Colonic mucosa (tissue), 4 donors: ENCODE data around the gene FAM13A. TPM values are rescaled to one million over a fixed set of nuclear protein-coding genes. Genes with fewer than 3 reads are reported as not detected.
A peak's percentile ranks its signal among the peaks of the same experiment; 100 is the strongest.

Experiments used
- DNase-seq: peaks from one replicate; pipeline ENCODE4 v3.0.0-alpha.2; 2020
- H3K27ac ChIP-seq: fragments of 200-600 bp; one replicate; pipeline ENCODE4 v1.8.0; 2021
- H3K27me3 ChIP-seq: fragments of 200-600 bp; one replicate; pipeline ENCODE4 v1.8.0; 2021
- H3K36me3 ChIP-seq: fragments of 200-600 bp; one replicate; pipeline ENCODE4 v1.8.0; 2021
- H3K4me1 ChIP-seq: fragments of 200-600 bp; one replicate; pipeline ENCODE4 v1.8.0; 2021; ENCODE audit warnings: mild to moderate bottlenecking
- H3K4me3 ChIP-seq: fragments of 200-600 bp; one replicate; pipeline ENCODE4 v1.8.0; 2021
- H3K9ac ChIP-seq, 2 donors: one replicate each; pipeline ENCODE4 v1.7.0; 2013; ENCODE audit warnings: control low read depth in 2 of 2, low read depth in 2 of 2, low read length in 2 of 2
- H3K9me3 ChIP-seq: fragments of 200-600 bp; one replicate; pipeline ENCODE4 v1.8.0; 2021
- CTCF ChIP-seq: fragments of 200-600 bp; IDR thresholded peaks from one replicate; pipeline ENCODE4 v1.8.0; 2022; ENCODE audit warnings: antibody characterized with exemption, mild to moderate bottlenecking
- intact Hi-C: fragments of 100-400 bp; cut with DNase I; formaldehyde crosslinking; loops from one replicate; pipeline ENCODE4 v1.14.1; 2022
- total RNA-seq, 2 donors: library from RNA; stranded (reverse); fragmentation: NEBNext Ultra II Directional in 1 of 2; extraction: Animal tissue kit (Norgen Biotek cat#: 25700) in 1 of 2; gene quantifications; one replicate each; pipeline ENCODE4 v1.2.1, GENCODE V29; 2021
- donor health status: healthy.
- donor health status: DM: no; HTN: no; CAD: no.
- donor health status: DM: no; HTN: no; CAD: no.

Gene FAM13A
- total RNA-seq, 2 donors from 2014 or later: 34.0 to 248 TPM

- Histone ChIP-seq H3K27ac (no peak overlapping the region), H3K4me3 (no peak overlapping the region), H3K36me3 (no peaks in the 10 kb centered on the region), H3K9ac (no peak overlapping the region), H3K4me1 (peaks cover 17% of the 10 kb centered on the region), H3K27me3 (no peaks in the 10 kb centered on the region), H3K9me3 (no peaks in the 10 kb centered on the region)
- TF ChIP-seq CTCF: no peak
- intact Hi-C loops: no loop called here
- DNase-seq: no peak
These were observed 249.5 kb downstream of the FAM13A start for GRCh38 chr4:88807499-88807898.

GRCh38 chr4:88804234-88804633 is 252.8 kb downstream of the FAM13A start:
- peaks cover 17% of the 10 kb centered on the region for H3K4me1 ChIP-seq
- intact Hi-C loops: no loop called here
- no peaks in the 10 kb centered on the region for H3K27me3 ChIP-seq
- no peak overlapping the region for H3K4me3 ChIP-seq
- peaks cover 3% of the 10 kb centered on the region for H3K36me3 ChIP-seq
- H3K9ac ChIP-seq: no peak overlapping the region
- DNase-seq: no peak
- no peaks in the 10 kb centered on the region for H3K9me3 ChIP-seq
- no peak for TF ChIP-seq CTCF
- H3K27ac ChIP-seq: peak overlapping the region; percentile 69

- H3K4me1 ChIP-seq: peaks cover 17% of the 10 kb centered on the region
- peaks cover 3% of the 10 kb centered on the region for H3K36me3 ChIP-seq
- no peak for TF ChIP-seq CTCF
- no peaks in the 10 kb centered on the region for H3K27me3 ChIP-seq
- peak overlapping the region; percentile 69 for H3K27ac ChIP-seq
- intact Hi-C loops: no loop called here
- no peaks in the 10 kb centered on the region for H3K9me3 ChIP-seq
- H3K4me3 ChIP-seq: no peak overlapping the region
- H3K9ac ChIP-seq: no peak overlapping the region
- peak; percentile 79 for DNase-seq
These were observed 253.3 kb downstream of the FAM13A start for GRCh38 chr4:88803600-88804096.

GRCh38 chr4:88802585-88803286 is 254.2 kb downstream of the FAM13A start:
- H3K27ac ChIP-seq: no peak overlapping the region
- intact Hi-C loops: no loop called here

GRCh38 chr4:88802138-88802537 is 254.8 kb downstream of the FAM13A start:
- TF ChIP-seq CTCF: no peak
- DNase-seq: no peak
- Histone ChIP-seq H3K9ac (no peak overlapping the region), H3K36me3 (peaks cover 3% of the 10 kb centered on the region), H3K4me1 (peaks cover 17% of the 10 kb centered on the region), H3K4me3 (no peak overlapping the region), H3K27ac (no peak overlapping the region), H3K27me3 (no peaks in the 10 kb centered on the region), H3K9me3 (no peaks in the 10 kb centered on the region)
- intact Hi-C loops: no loop called here

More at GRCh38 chr4:88802585-88803286, 254.2 kb downstream of the FAM13A start:
- DNase-seq: no peak
- Histone ChIP-seq H3K4me3 (no peak overlapping the region), H3K9me3 (no peaks in the 10 kb centered on the region), H3K36me3 (peaks cover 3% of the 10 kb centered on the region), H3K27me3 (no peaks in the 10 kb centered on the region), H3K9ac (no peak overlapping the region), H3K4me1 (peaks cover 17% of the 10 kb centered on the region)
- no peak for TF ChIP-seq CTCF
